GM18499 (cell line): ENCODE results near the gene BLM.

Source experiments
- ATAC-seq: cut with Tn5 transposase; IDR thresholded peaks from one replicate; pipeline ENCODE4 v1.9.1; 2021; ENCODE audit warnings: moderate number of reproducible peaks; ENCODE audit not compliant: insufficient read depth, unreplicated experiment

The BLM gene

GRCh38 chr15:90690585-90690984, 26.6 kb upstream of the BLM start:
- no peak for ATAC-seq

- no peak for ATAC-seq
Observed at GRCh38 chr15:90691369-90691768, 25.8 kb upstream of the BLM start.

- no peak for ATAC-seq
Observed at GRCh38 chr15:90691982-90692773, 25.0 kb upstream of the BLM start.

GRCh38 chr15:90694987-90695386, 22.2 kb upstream of the BLM start:
- ATAC-seq = no peak

GRCh38 chr15:90697175-90697574, 20.0 kb upstream of the BLM start:
- ATAC-seq = no peak

GRCh38 chr15:90698629-90699028, 18.5 kb upstream of the BLM start:
- no peak for ATAC-seq

GRCh38 chr15:90701048-90701447, 16.1 kb upstream of the BLM start:
- ATAC-seq = no peak

GRCh38 chr15:90701880-90702630, 15.1 kb upstream of the BLM start:
- no peak for ATAC-seq

- no peak for ATAC-seq
Observed at GRCh38 chr15:90703455-90703854, 13.7 kb upstream of the BLM start.

- ATAC-seq = no peak
Observed at GRCh38 chr15:90705212-90705611, 11.9 kb upstream of the BLM start.

GRCh38 chr15:90706394-90707327, 10.5 kb upstream of the BLM start:
- ATAC-seq = no peak

GRCh38 chr15:90707489-90707888, 9.7 kb upstream of the BLM start:
- no peak for ATAC-seq

- ATAC-seq = no peak
Observed at GRCh38 chr15:90708516-90708915, 8.6 kb upstream of the BLM start.

- ATAC-seq = no peak
Observed at GRCh38 chr15:90709278-90709677, 7.9 kb upstream of the BLM start.

GRCh38 chr15:90710436-90711027, 6.6 kb upstream of the BLM start:
- no peak for ATAC-seq

GRCh38 chr15:90711418-90711824, 5.7 kb upstream of the BLM start:
- no peak for ATAC-seq

- no peak for ATAC-seq
Observed at GRCh38 chr15:90711842-90712241, 5.3 kb upstream of the BLM start.

GRCh38 chr15:90713081-90713480, 4.1 kb upstream of the BLM start:
- ATAC-seq = no peak

GRCh38 chr15:90716317-90716975, 700 bp upstream of the BLM start:
- no peak for ATAC-seq

GRCh38 chr15:90718232-90718631, 1.1 kb downstream of the BLM start:
- ATAC-seq = no peak
